ENCODE results near the gene DDX10. TPM values are rescaled to one million over a fixed set of nuclear protein-coding genes. Genes with fewer than 3 reads are reported as not detected.
"Not testable (repeated sequence)": the region's sequence is repeated elsewhere in the genome, so short reads cannot be mapped to it uniquely, and the experiment has no call there.

The DDX10 gene
- total RNA-seq, 1 donor, result 13.5 TPM

DNA sequence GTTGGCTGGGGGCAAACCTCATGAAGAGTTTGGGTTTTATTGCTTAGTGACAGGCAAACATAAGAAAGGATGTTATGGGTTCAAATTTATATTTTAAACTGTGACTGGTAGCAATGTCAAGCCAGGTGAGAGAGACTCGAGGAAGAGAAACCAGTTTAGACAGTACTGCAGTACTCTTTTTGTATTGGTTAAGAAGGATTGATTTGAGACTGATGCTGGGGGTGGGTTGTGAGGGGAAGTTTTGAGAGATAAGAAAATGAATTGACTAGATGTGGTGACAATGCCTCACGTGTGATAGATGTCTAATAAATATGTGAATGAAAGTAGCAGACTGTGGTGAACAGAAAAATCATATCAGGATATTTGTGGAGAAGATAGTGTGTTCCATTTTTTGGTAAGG lies 142.4 kb downstream of the DDX10 start:
- DNase-seq (ENCODE audit: low read depth in 2 of 3, low spot score in 2 of 3), result no peak

- no peak for DNase-seq (ENCODE audit: low read depth in 2 of 3, low spot score in 2 of 3)
Observed at GRCh38 chr11:108813086-108813485, 148.2 kb downstream of the DDX10 start.

DNA sequence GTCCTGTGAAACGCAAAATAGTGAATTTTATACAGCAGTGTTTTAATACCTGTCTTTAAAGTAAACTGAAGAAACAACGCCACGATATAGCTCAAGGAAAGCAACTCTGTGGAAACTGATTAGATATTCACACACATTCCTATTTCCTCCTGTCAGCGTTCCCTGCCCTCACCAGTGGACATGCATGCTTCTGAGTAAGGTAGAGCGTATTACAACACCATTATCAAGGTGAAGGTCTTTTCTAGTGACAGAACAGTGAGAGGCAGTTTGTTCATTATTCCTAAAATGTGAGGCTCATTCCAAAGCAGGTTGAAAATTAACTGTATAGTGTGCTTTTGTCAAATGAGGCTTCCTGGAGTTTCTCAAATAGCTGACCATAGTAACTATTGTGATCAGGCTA lies 153.1 kb downstream of the DDX10 start:
- DNase-seq (ENCODE audit: low read depth in 2 of 3, low spot score in 2 of 3), result no peak

DNA sequence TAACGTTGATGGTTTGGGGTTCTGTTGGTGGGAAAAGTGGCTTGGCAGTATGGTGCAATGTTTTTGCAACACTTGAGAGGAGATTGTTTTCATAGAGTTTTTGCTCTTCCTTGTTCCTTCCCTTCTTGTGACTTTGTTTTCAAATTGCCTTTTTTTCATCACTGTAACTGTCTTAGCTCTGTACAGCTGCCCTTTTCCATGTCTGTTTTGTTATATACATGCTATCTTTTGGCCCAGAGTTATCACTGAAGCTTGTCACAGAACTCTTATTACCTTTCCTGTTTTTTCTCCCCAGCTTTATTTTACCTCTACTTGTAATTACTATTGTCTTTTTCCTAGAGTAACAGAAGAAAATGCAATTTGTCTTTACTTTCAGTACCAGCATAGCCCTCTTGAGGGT lies 154.1 kb downstream of the DDX10 start:
- DNase-seq (ENCODE audit: low read depth in 2 of 3, low spot score in 2 of 3), result no peak

- no peak for DNase-seq (ENCODE audit: low read depth in 2 of 3, low spot score in 2 of 3)
Observed at GRCh38 chr11:108819957-108820356, 155.1 kb downstream of the DDX10 start.

- DNase-seq (ENCODE audit: low read depth in 2 of 3, low spot score in 2 of 3), result not testable (repeated sequence)
Observed at GRCh38 chr11:108823960-108824359, 159.1 kb downstream of the DDX10 start.

DNA sequence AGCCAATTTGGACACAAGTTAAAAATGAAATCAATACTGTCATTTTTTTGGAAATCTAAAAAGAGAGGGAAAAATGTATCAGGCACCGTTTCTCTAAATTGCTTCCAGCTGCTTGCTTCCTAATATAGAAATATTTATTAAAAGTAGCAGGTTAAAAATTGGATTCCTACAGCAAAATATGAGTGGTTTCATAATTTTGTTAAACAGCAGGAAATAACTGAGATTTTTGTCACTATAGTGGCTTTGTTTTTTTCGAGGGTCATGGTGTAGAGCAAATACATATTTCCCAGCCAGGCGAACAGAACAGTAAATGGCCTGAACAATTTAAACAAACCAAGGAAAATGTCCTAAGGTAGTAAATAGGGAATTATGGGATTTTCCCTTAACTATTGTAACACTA lies 159.7 kb downstream of the DDX10 start:
- DNase-seq (ENCODE audit: low read depth in 2 of 3, low spot score in 2 of 3), result no peak

GRCh38 chr11:108825381-108825780 lies 160.5 kb downstream of the DDX10 start:
- no peak for DNase-seq (ENCODE audit: low read depth in 2 of 3, low spot score in 2 of 3)

GRCh38 chr11:108826136-108826535 lies 161.3 kb downstream of the DDX10 start:
- DNase-seq (ENCODE audit: low read depth in 2 of 3, low spot score in 2 of 3), result no peak

GRCh38 chr11:108835624-108836023 lies 170.8 kb downstream of the DDX10 start:
- no peak for DNase-seq (ENCODE audit: low read depth in 2 of 3, low spot score in 2 of 3)

DNA sequence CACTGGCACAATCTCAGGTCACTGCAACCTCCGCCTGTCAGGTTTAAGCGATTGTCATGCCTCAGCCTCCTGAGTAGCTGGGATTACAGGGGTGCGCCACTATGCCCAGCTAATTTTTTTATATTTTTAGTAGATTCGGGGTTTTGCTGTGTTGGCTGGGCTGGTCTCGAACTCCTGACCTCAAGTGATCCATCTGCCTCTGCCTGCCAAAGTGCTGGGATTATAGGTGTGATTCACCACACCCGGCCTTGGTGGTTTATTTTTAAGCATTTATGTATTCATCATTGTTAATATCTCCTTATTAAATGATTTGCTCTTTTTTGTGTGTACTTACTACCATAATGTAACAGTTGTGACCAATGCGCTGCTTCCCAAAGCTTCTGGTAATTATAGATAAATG lies 171.7 kb downstream of the DDX10 start:
- DNase-seq (ENCODE audit: low read depth in 2 of 3, low spot score in 2 of 3), result no peak

- DNase-seq (ENCODE audit: low read depth in 2 of 3, low spot score in 2 of 3), result no peak
Observed at GRCh38 chr11:108838102-108838791, 173.4 kb downstream of the DDX10 start.

GRCh38 chr11:108838792-108839105 lies 173.9 kb downstream of the DDX10 start:
- DNase-seq (ENCODE audit: low read depth in 2 of 3, low spot score in 2 of 3), result peak in 1 of 3 donors; percentile 3

- DNase-seq (ENCODE audit: low read depth in 2 of 3, low spot score in 2 of 3), result no peak
Observed at GRCh38 chr11:108846009-108846408, 181.1 kb downstream of the DDX10 start.

- DNase-seq (ENCODE audit: low read depth in 2 of 3, low spot score in 2 of 3), result no peak
Observed at GRCh38 chr11:108847298-108847990, 182.6 kb downstream of the DDX10 start.

DNA sequence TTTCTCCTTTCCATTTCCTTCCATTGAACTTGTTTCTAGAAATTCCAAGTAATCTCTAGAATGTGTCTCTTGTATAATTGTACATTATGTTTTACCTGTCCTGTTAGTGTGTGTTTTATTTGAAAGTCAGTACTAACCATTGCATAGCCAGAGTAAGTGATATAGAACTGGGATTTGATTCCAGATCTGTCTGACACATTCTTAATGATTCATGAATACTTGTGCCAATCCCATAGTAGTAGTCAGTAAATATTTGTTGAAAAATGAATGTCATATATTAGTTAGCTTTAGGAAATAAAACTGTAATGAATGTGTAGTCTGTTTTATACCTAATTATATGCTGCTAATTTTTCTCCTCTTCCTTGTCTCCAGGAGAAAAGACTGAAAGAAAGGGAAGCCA lies 186.9 kb downstream of the DDX10 start:
- no peak for DNase-seq (ENCODE audit: low read depth in 2 of 3, low spot score in 2 of 3)

DNA sequence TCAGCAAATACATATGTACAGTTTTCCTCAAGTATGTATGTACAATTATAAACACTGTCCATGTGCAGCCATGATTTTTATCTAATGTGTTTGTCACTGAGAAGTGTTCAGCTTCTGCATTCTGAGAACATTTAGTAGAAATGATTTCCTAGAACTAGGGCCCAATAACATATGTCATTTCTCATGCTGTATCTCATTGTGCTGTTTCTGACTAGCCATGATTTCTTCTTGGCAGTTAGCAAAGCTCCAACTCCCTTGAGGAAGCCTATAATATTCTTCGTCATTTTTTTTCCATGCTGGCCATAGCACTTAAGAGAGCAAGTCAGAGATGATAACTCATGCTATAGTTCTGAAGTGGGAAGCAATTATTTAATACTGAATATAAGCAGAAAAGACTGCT lies 187.8 kb downstream of the DDX10 start:
- no peak for DNase-seq (ENCODE audit: low read depth in 2 of 3, low spot score in 2 of 3)

DNA sequence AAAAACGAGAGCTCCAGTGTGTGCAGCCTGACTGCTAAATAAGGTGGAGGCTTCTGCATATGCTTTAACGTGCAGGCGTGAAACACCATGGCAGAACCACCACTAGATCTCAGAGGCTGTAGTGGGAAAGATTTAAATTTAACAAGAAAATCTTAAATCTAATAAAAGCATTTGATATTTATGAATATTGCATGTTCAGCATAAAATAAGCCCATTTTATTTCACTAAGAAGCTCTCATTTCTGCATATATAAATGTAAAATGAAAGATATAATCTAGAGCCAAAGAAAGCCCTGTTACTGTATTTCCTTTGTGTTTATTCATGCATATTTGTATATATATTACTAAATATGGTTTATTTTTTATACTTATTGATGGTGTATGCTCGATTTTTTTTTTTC lies 188.3 kb downstream of the DDX10 start:
- DNase-seq (ENCODE audit: low read depth in 2 of 3, low spot score in 2 of 3), result no peak

DNA sequence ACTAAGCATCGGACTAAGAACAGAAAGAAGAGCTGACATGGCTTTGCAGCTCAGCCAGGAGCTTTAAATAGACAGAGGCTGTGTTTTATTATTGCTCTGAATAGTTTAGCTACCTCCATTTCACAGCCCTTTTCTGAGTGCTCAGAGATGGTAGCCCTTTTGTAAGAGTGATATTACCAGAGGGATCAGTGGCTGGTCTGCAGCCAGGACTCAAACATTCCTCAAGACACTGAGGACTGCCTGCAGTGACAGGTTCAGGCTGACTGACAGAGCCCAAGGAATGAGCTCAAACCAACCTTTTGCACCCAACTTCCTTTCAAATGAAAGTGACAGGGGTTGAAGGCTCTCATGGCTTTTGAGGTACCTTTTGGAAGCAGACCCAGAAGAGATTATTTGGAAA lies 189.0 kb downstream of the DDX10 start:
- DNase-seq (ENCODE audit: low read depth in 2 of 3, low spot score in 2 of 3), result no peak

- DNase-seq (ENCODE audit: low read depth in 2 of 3, low spot score in 2 of 3), result no peak
Observed at GRCh38 chr11:108854346-108854745, 189.5 kb downstream of the DDX10 start.

- no peak for DNase-seq (ENCODE audit: low read depth in 2 of 3, low spot score in 2 of 3)
Observed at GRCh38 chr11:108857382-108857781, 192.5 kb downstream of the DDX10 start.

GRCh38 chr11:108858622-108859021 lies 193.8 kb downstream of the DDX10 start:
- DNase-seq (ENCODE audit: low read depth in 2 of 3, low spot score in 2 of 3), result no peak

DNA sequence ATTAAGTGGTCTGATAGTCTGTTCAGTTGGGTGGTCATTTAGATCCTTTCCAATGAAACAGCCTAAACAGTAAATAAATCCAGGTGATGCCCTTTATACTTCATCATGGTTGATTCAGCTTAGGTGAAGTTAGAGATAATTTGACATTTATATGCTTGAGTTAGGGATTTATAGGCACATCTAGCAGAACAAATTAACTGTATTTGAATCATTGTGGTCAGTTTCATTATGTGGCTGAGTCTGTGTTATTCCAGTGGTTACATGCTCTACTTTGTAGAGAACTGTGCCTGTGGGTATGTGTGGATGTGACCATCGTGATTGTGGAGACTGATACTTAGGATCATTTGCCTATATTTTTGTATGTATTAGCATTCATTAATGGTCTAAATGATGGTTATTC lies 194.6 kb downstream of the DDX10 start:
- no peak for DNase-seq (ENCODE audit: low read depth in 2 of 3, low spot score in 2 of 3)
